Heart left ventricle (tissue), 16 donors: Measurements from ENCODE around the gene AJUBA. TPM values are rescaled to one million over a fixed set of nuclear protein-coding genes. Genes with fewer than 3 reads are reported as not detected.

Source experiments
- ATAC-seq, 4 donors: fragments of 200-7000 bp; cut with Tn5 transposase; one replicate each; pipeline ENCODE4 v1.9.1; 2020 to 2022; ENCODE audit warnings: moderate library complexity in 4 of 4, mild to moderate bottlenecking in 3 of 4, moderate number of reproducible peaks in 1 of 4
- DNase-seq, 5 donors: peaks; one replicate each; pipeline ENCODE4 v3.0.0-alpha.2; 2020
- H3K27ac ChIP-seq, 12 donors: fragments of 200-600 bp; sonication (generic) in 4 of 12; one replicate each; pipeline versions ENCODE4 v1.5.0 to v1.8.0; 2016 to 2022; ENCODE audit warnings: mild to moderate bottlenecking in 2 of 12
- H3K27me3 ChIP-seq, 9 donors: fragments of 200-600 bp; sonication (generic) in 2 of 9; one replicate each; pipeline versions ENCODE4 v1.5.1 to v1.8.0; 2016 to 2022; ENCODE audit warnings: mild to moderate bottlenecking in 3 of 9
- H3K36me3 ChIP-seq, 9 donors: fragments of 200-600 bp; sonication (generic) in 2 of 9; one replicate each; pipeline versions ENCODE4 v1.5.0 to v1.8.0; 2018 to 2022; ENCODE audit warnings: mild to moderate bottlenecking in 2 of 9
- H3K4me1 ChIP-seq, 12 donors: fragments of 200-600 bp; sonication (generic) in 4 of 12; one replicate each; pipeline versions ENCODE4 v1.5.0 to v1.8.0; 2016 to 2022; ENCODE audit warnings: mild to moderate bottlenecking in 3 of 12
- H3K4me3 ChIP-seq, 12 donors: fragments of 200-600 bp; sonication (generic) in 4 of 12; one replicate each; pipeline versions ENCODE4 v1.5.0 to v1.8.0; 2017 to 2022; ENCODE audit warnings: mild to moderate bottlenecking in 9 of 12, moderate library complexity in 4 of 12
- H3K9me3 ChIP-seq, 12 donors: fragments of 200-600 bp; sonication (generic) in 4 of 12; one replicate each; pipeline versions ENCODE4 v1.5.0 to v1.8.0; 2016 to 2022; ENCODE audit warnings: mild to moderate bottlenecking in 1 of 12
- POLR2A ChIP-seq, 2 donors: fragments of 450-650 bp; IDR thresholded peaks; one replicate each; pipeline ENCODE4 v1.6.1; 2017; ENCODE audit warnings: antibody characterized with exemption in 2 of 2, mild to moderate bottlenecking in 2 of 2, moderate library complexity in 2 of 2
- WGBS, 4 donors: extraction: QIAGEN DNeasy Blood & Tissue Kit in 2 of 4; methylation state at CpG; one replicate each; pipeline versions ENCODE4 v1.1.5 to v1.1.7; 2013 to 2018; 5-methylcytosine and 5-hydroxymethylcytosine counted together
- intact Hi-C, 10 donors: fragments of 100-400 bp; cut with DNase I; formaldehyde crosslinking; loops; one replicate each; pipeline versions ENCODE4 v1.11.1 to v1.14.2; 2022
- polyA plus RNA-seq, 2 donors: library from polyadenylated mRNA; stranded (reverse); fragments of 200-250 nt; gene quantifications; one replicate each; pipeline ENCODE4 v1.2.3, GENCODE V29; 2013
- total RNA-seq, 9 donors: library from RNA; depleted of rRNA in 2 of 9; stranded (reverse); fragments of >200 nt in 2 of 9; fragmentation: NEBNext Ultra II Directional in 3 of 9; extraction: Animal tissue kit (Norgen Biotek cat#: 25700) in 3 of 9; gene quantifications; one replicate each; pipeline versions ENCODE4 v1.1.0 to v1.2.4, GENCODE V29; 2016 to 2023
- TF ChIP-seq, protein P1 (sequence below), 12 donors: fragments of 200-600 bp; sonication (generic) in 4 of 12; IDR thresholded peaks; one replicate each; pipeline versions ENCODE4 v1.5.0 to v1.8.0; 2018 to 2022; ENCODE audit warnings: antibody characterized with exemption in 12 of 12, mild to moderate bottlenecking in 5 of 12
- donor health status: ischemic (EF 13 %, LVEDD 7.1; RV severe dilation, severe dysfunction).
- donor health status: healthy with polysubstance abuse.
- donor health status: DM: no; HTN: yes; CAD: no.
- donor health status: DM: no; HTN: no; CAD: no.
- donor health status: ischemic (EF 25% LVEDD 6.9; RV normal size, moderate dysfunction).
- donor health status: ischemic (EF 25% LVEDD 5.7; RV mildly dilated, moderate dysfunction).
- donor health status: healthy.
- donor health status: DM: yes; HTN: yes; CAD: no.
- donor health status: ischemic (EF 35%, LVEDD 5.7; RV mildly dilated, moderate dysfunction).
- donor health status: nonischemic (EF 11% LVEDD 7.7; RV severe dilation, severe dysfunction).
- donor health status: DM: yes; HTN: yes; CAD: no.
- donor health status: PGD.
- donor health status: ischemic (EF 29% LVEDD 5.4; RV normal size, mild dysfunction).
- donor health status: nonischemic (EF 23%, LVEDD 6.1; RV moderate dilation, normal function).

AJUBA gene
- total and polyA plus RNA-seq, 11 donors: 5.6 to 18.0 (median 9.9) TPM

GRCh38 chr14:23021889-23022442 is 39.6 kb upstream of the AJUBA start:
- no peak for TF ChIP-seq POLR2A (IDR thresholded peaks at IDR 0.05)
- TF ChIP-seq, protein P1, sequence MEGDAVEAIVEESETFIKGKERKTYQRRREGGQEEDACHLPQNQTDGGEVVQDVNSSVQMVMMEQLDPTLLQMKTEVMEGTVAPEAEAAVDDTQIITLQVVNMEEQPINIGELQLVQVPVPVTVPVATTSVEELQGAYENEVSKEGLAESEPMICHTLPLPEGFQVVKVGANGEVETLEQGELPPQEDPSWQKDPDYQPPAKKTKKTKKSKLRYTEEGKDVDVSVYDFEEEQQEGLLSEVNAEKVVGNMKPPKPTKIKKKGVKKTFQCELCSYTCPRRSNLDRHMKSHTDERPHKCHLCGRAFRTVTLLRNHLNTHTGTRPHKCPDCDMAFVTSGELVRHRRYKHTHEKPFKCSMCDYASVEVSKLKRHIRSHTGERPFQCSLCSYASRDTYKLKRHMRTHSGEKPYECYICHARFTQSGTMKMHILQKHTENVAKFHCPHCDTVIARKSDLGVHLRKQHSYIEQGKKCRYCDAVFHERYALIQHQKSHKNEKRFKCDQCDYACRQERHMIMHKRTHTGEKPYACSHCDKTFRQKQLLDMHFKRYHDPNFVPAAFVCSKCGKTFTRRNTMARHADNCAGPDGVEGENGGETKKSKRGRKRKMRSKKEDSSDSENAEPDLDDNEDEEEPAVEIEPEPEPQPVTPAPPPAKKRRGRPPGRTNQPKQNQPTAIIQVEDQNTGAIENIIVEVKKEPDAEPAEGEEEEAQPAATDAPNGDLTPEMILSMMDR (IDR thresholded peaks at IDR 0.05): no peak
- intact Hi-C loops: no loop called here
- ATAC-seq: no peak

DNA sequence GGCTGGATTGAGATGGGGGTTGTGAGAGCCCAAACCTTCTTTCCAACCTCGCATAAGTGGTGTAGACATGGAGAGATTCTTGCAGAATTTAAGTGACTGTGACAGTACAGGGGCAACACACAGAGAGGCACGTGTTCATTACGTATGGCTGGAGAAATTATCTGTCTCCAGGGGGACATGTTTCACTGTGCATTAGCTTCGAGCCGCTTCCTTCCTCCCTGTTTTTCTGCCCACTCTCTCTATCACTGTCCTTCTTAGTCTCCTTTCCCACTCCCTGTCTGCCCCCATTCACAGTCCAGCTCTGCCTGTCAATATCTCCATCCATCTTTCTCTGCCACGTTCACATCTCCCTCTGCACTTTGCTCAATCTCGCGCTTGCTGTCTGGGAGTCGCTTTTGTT is 39.1 kb upstream of the AJUBA start:
- 69 to 80% (median 74%) methylated on average over 9 of the region's 9 CpGs for WGBS, 4 donors
- Histone ChIP-seq H3K27ac (no peak overlapping the region), H3K4me1 (peaks cover 0 to 13% (median 0%) of the 10 kb centered on the region in 12 donors), H3K36me3 (peaks cover 0 to 24% (median 19%) of the 10 kb centered on the region in 9 donors), H3K9me3 (no peaks in the 10 kb centered on the region), H3K27me3 (no peaks in the 10 kb centered on the region), H3K4me3 (no peak overlapping the region)
- ATAC-seq (no peak), DNase-seq (no peak)
- intact Hi-C loops: no loop called here
- TF ChIP-seq, protein P1 (IDR thresholded peaks at IDR 0.05): no peak
- TF ChIP-seq POLR2A (IDR thresholded peaks at IDR 0.05): no peak

More at GRCh38 chr14:23021889-23022442, 39.6 kb upstream of the AJUBA start:
- no peaks in the 10 kb centered on the region for H3K9me3 ChIP-seq
- H3K4me3 ChIP-seq: no peak overlapping the region
- no peak overlapping the region for H3K27ac ChIP-seq
- no peak for DNase-seq
- H3K4me1 ChIP-seq: peaks cover 0 to 13% (median 0%) of the 10 kb centered on the region in 12 donors
- no peaks in the 10 kb centered on the region for H3K27me3 ChIP-seq
- 61 to 77% (median 74%) methylated on average over 7 of the region's 7 CpGs for WGBS, 4 donors
- H3K36me3 ChIP-seq: peaks cover 0 to 30% (median 23%) of the 10 kb centered on the region in 9 donors

DNA sequence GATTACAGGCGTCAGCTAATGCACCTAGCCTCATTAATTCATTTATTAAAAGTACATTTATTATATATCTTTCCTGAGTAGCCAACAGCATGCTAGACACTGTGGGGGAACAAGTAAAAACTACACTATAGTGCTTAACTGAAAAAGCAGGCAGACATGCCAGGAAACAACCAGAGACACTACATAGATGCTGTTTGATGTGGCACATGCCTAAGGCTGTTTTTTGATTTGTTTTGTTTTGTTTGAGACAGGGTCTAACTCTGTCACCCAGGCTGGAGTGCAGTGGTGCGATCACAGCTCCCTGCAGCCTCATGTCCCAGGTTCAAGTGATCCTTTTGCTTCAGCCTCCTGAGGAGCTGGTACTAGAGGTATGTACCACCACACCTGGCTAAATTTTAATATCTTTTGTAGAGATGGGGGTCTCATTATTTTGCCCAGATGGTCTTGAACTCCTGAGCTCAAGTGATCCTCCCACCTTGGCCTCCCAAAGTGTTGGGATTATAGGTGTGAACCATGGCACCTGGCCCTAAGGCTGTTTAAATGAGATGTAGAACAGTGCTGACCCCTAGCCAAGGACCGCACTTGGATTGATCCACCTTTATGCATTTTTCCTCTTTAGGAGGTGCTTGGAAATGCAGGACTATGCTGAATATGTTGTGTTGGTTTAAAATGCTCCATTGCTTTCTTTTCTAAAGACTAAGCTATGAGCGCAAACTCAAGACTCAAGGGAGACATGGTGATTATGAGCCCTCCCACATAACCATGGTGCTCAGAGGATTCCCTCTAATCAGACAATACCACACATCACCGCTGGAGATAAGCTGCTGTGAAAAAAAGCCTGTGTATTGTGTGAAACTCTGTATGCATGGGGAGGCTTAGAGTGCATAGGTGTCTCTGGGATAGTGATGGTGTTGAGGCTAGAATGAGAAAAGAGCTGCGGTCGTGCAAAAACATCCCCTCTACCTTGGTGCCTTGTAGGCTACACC is 38.1 kb upstream of the AJUBA start:
- H3K27me3 ChIP-seq: no peaks in the 10 kb centered on the region
- H3K36me3 ChIP-seq: peaks cover 0 to 14% (median 9%) of the 10 kb centered on the region in 9 donors
- intact Hi-C loops: no loop called here
- ATAC-seq (no peak), DNase-seq (no peak)
- WGBS, 4 donors: 88 to 92% (median 91%) methylated on average over 6 to 7 of the region's 7 CpGs
- H3K4me3 ChIP-seq: no peak overlapping the region
- H3K9me3 ChIP-seq: no peaks in the 10 kb centered on the region
- peaks cover 0 to 9% (median 0%) of the 10 kb centered on the region in 12 donors for H3K4me1 ChIP-seq
- TF ChIP-seq, protein P1 (IDR thresholded peaks at IDR 0.05): no peak
- no peak for TF ChIP-seq POLR2A (IDR thresholded peaks at IDR 0.05)
- no peak overlapping the region for H3K27ac ChIP-seq

GRCh38 chr14:23018107-23018506 is 35.8 kb upstream of the AJUBA start:
- ATAC-seq (no peak), DNase-seq (no peak)
- peaks cover 0 to 5% (median 0%) of the 10 kb centered on the region in 12 donors for H3K4me1 ChIP-seq
- intact Hi-C loops: no loop called here
- no peaks in the 10 kb centered on the region for H3K9me3 ChIP-seq
- H3K27me3 ChIP-seq: no peaks in the 10 kb centered on the region
- H3K27ac ChIP-seq: no peak overlapping the region
- TF ChIP-seq POLR2A (IDR thresholded peaks at IDR 0.05): no peak
- TF ChIP-seq, protein P1 (IDR thresholded peaks at IDR 0.05): no peak
- H3K36me3 ChIP-seq: no peaks in the 10 kb centered on the region
- H3K4me3 ChIP-seq: no peak overlapping the region
